ENCODE measurements around the gene OLA1. TPM values are rescaled to one million over a fixed set of nuclear protein-coding genes. Genes with fewer than 3 reads are reported as not detected.
A peak's percentile ranks its signal among the peaks of the same experiment; 100 is the strongest.

OLA1 gene
- polyA plus RNA-seq, 3 donors: 140 to 160 (median 155) TPM

DNA sequence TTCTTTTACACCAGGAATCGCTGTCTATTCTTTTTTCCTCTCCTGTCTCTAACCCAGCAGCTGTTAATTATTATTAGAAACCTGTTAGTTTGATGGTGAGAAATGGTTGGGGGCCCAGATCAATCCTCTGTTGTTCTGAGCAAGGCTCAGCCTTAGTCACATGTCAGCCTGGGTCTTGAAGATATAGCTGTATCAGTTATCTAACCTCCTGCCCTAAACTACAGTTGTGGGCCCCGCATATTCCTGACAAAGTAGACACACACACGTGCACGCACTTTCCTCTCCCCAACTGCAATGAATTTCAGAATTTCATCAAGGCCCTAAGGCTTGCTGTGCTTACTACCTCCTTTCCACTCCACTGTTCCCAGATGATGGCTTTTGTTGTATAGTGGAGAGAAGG, 54.6 kb downstream of the OLA1 start:
- DNase-seq (ENCODE audit: extremely low read depth in 1 of 11, low read depth in 9 of 11, low spot score in 4 of 11): no peak

- DNase-seq (ENCODE audit: extremely low read depth in 1 of 11, low read depth in 9 of 11, low spot score in 4 of 11): no peak
Measured at GRCh38 chr2:174192664-174193063, 55.7 kb downstream of the OLA1 start.

DNA sequence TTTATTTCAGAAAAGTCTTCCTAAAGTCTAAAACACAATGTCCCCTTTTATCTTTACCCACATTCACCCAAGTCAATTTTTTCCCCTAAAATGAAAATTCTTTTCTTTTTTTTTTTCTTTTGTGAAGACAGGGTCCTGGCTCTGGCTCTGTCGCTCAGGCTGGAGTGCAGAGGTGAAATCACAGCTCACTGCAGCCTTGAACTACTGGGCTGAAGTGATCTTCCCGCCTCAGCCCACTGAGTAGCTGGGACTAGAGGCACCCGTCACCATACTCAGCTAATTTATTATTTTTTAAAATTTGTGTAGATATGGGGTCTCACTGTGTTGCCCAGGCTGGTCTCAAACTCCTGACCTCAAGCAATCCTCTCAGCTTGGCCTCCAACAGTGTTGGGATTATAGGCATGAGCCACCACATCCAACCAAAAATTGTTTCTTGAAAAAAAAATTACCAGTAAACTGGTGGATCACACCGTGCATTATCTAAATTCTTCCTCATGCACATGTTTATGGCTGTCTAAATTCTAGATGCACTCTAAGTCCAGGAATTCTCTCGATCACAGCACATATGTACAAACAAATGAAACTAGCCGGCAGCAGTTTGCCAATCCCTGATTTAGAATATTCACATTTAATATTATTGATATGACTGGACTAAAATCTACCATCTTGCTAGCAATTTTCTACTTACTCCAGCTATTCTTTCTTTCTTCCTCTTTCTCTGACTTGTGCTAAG, 56.8 kb downstream of the OLA1 start:
- DNase-seq (ENCODE audit: extremely low read depth in 1 of 11, low read depth in 9 of 11, low spot score in 4 of 11): no peak

DNA sequence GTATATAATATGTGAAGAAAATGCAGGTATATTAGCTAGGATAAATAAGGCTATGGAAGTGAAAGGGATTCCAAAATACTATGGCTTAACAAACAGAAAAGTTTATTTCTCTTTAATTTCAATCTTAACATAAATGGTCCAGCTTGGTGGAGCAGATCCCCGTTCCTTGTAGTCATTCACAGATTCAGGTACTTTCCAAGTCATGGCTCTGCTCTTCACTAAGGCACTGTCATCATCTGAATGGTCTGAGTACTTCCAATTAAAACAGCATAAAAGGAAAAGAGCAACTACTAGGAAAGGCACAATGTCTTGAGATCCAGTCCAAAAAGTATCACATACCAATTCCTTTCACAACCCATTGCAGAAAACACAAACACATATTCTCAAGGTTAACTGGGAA, 63.4 kb downstream of the OLA1 start:
- no peak for DNase-seq (ENCODE audit: extremely low read depth in 1 of 11, low read depth in 9 of 11, low spot score in 4 of 11)

- no peak for DNase-seq (ENCODE audit: extremely low read depth in 1 of 11, low read depth in 9 of 11, low spot score in 4 of 11)
Measured at GRCh38 chr2:174184504-174184903, 63.8 kb downstream of the OLA1 start.

- no peak for DNase-seq (ENCODE audit: extremely low read depth in 1 of 11, low read depth in 9 of 11, low spot score in 4 of 11)
Measured at GRCh38 chr2:174183076-174183475, 65.3 kb downstream of the OLA1 start.

DNA sequence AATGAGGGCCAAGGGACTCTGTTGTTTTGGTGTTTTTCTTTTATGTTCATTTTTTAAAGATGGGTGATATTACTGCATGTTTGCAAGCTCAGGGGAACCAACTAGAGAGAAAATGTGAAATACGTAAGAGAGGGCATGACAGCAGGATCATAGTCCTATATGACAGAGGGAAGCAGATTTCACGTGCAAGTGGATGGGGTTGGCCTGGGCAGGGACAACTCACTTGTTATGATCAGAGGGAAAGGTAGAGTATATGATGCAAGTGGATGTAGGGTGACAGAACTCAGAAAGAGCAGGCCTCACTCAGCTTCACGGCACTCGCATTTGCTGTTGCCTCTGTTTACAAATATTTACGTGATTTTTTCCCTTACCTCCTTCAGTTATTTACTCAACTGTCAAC, 67.0 kb downstream of the OLA1 start:
- DNase-seq (ENCODE audit: extremely low read depth in 1 of 11, low read depth in 9 of 11, low spot score in 4 of 11): no peak

GRCh38 chr2:174180726-174181236, 67.6 kb downstream of the OLA1 start:
- no peak for DNase-seq (ENCODE audit: extremely low read depth in 1 of 11, low read depth in 9 of 11, low spot score in 4 of 11)

GRCh38 chr2:174180165-174180724, 68.1 kb downstream of the OLA1 start:
- DNase-seq (ENCODE audit: extremely low read depth in 1 of 11, low read depth in 9 of 11, low spot score in 4 of 11): no peak

- DNase-seq (ENCODE audit: extremely low read depth in 1 of 11, low read depth in 9 of 11, low spot score in 4 of 11): no peak
Measured at GRCh38 chr2:174177316-174177890, 70.9 kb downstream of the OLA1 start.

DNA sequence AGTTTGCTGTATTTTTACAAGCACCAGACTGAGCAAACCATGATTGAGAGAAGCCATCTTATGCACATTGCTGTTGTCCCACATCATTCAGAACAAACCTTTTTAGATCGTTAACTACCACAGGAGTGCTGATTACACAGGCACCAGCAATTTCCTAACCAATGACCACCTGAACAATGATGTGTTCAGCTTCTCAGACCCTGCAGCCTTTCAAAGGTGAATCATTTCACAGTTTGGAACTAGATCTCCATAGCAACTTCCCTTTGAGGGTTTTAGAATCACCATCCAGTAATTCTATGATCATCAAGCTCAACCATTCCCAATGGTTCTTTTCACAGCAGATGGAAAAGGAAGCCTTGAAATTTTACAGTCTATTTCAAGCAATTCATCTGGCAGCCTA, 71.4 kb downstream of the OLA1 start:
- DNase-seq (ENCODE audit: extremely low read depth in 1 of 11, low read depth in 9 of 11, low spot score in 4 of 11): no peak

DNA sequence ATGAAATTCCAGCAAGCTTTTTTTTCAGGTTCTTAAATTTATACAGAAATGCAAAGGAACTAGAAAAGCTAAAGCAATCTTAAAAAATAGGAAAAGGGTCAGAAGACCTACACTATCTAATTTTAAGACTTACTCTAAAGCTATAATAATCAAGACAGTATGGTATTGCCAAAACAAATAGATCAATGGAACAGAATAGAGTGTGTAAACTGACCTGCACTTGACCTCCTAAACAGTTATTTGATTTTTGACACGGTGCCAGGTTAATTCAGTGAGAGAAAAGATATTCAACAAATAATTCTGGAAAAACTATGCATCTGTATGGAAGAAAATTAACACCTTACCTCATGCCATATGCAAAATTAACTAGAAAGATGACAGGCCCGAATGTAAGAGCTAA, 73.6 kb downstream of the OLA1 start:
- DNase-seq (ENCODE audit: extremely low read depth in 1 of 11, low read depth in 9 of 11, low spot score in 4 of 11): no peak

DNA sequence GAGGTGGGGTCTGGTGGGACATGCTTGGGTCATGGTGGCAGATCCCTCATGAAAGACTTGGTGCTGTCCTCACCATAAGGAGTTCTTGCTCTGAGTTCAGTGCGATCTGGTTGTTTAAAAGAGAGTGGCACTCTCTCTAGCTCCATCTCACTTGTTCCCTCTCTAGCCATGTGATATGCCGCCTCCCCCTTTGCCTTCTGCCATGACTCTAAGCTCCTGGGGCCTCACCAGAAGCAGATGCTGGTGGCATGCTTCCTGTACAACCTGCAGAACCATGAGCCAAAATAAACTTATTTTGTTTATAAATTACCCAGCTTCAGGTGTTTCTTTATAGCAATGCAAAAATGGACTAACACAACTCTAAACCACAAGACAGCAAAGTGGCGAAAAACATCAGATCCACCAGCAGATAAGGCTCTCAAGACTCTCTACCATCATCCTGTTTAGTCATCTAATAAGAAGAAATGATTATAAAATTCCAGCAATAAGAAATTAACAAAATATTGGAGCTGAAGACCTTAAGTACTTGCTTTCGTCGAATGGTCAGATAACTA, 75.5 kb downstream of the OLA1 start:
- DNase-seq (ENCODE audit: extremely low read depth in 1 of 11, low read depth in 9 of 11, low spot score in 4 of 11): no peak

GRCh38 chr2:174171686-174172445, 76.5 kb downstream of the OLA1 start:
- no peak for DNase-seq (ENCODE audit: extremely low read depth in 1 of 11, low read depth in 9 of 11, low spot score in 4 of 11)

DNA sequence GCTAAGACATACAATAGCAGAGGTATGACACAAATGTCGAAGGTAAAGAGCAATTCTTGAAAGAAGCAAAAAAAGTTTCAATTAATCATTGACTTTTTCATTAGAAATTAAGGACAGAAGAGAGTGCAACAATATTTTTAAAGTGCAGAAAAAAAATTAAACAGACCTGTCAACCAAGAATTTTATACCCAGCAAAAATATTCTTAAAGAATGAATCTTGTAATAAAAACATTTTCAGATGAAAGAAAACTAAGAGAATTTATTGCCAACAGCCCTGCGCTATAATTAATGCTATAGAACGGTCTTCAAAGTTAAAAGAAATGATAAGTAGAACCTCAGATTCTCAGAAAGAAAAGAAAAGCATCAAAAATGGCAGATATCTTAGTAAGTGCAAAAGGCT, 79.0 kb downstream of the OLA1 start:
- no peak for DNase-seq (ENCODE audit: extremely low read depth in 1 of 11, low read depth in 9 of 11, low spot score in 4 of 11)

GRCh38 chr2:174166261-174166660, 82.1 kb downstream of the OLA1 start:
- DNase-seq (ENCODE audit: extremely low read depth in 1 of 11, low read depth in 9 of 11, low spot score in 4 of 11): peak in 2 of 11 donors; percentile 3 to 13

DNA sequence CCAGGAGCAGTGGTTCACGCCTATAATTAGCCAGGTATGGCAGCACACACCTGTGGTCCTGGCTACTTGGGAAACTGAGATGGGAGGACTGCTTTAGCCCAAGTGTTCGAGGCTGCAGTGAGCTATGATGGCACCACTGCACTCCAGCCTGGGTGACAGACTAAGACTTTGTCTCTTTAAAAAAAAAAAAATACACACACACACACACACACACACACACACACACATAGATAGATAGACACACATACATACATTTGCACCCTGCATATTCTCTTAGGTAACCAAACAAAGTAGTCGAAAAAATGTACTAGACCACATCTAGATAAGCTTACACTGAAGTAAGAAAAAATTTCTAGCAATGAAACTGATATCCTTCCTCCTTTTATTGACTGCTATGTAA, 86.8 kb downstream of the OLA1 start:
- no peak for DNase-seq (ENCODE audit: extremely low read depth in 1 of 11, low read depth in 9 of 11, low spot score in 4 of 11)

DNA sequence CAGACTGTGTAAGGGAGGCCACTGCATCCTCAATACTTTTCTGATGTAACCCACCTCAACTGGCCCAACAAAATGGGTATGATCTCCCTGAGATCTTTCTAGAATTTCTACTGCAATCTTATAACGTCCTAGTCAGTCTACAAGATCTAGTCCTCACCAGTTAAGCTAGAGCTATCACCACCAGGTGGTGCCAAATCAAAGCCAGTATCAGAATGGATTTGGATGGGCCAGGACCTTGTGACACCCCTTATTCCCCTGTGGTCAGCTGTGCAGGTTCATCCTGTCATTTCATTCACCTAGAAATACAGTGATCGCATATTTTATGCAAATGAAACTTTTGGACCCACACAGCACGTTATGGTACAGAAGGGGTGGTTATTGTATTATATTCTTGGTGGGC, 90.3 kb downstream of the OLA1 start:
- DNase-seq (ENCODE audit: extremely low read depth in 1 of 11, low read depth in 9 of 11, low spot score in 4 of 11): peak in 7 of 11 donors; percentile 7 to 20 (median 13)

GRCh38 chr2:174157053-174157452, 91.3 kb downstream of the OLA1 start:
- no peak for DNase-seq (ENCODE audit: extremely low read depth in 1 of 11, low read depth in 9 of 11, low spot score in 4 of 11)
